SU-DHL-6 (cell line): ENCODE measurements around the gene ZSWIM2.

Experiments
- H2AFZ ChIP-seq: fragments of 200-600 bp; sonication (generic); 2 replicates; pipeline ENCODE4 v1.6.1; 2014; ENCODE audit warnings: low read depth, mild to moderate bottlenecking, moderate library complexity, mixed read lengths, antibody characterized with exemption, low read length; ENCODE audit not compliant: severe bottlenecking
- H3F3A ChIP-seq: fragments of 200-600 bp; shearing (Covaris generic); 2 replicates; pipeline ENCODE4 v1.6.0; 2016; ENCODE audit warnings: antibody characterized with exemption, mild to moderate bottlenecking; ENCODE audit not compliant: insufficient read depth
- H3K27ac ChIP-seq: fragments of 200-600 bp; sonication (generic); 2 replicates; pipeline ENCODE4 v1.5.1; 2016; ENCODE audit warnings: low read depth, mild to moderate bottlenecking, low read length, moderate library complexity, mixed read lengths
- H3K27me3 ChIP-seq: fragments of 200-600 bp; sonication (generic), shearing (Covaris generic); 2 replicates; pipeline ENCODE4 v1.6.0; 2014; ENCODE audit warnings: mild to moderate bottlenecking, low read length
- H3K36me3 ChIP-seq: fragments of 200-600 bp; sonication (generic); 2 replicates; pipeline ENCODE4 v1.6.1; 2014; ENCODE audit warnings: mild to moderate bottlenecking, low read length, mixed read lengths
- H3K4me2 ChIP-seq: fragments of 300-600, 200-600 bp; shearing (Covaris generic), sonication (generic); 2 replicates; pipeline ENCODE4 v1.6.0; 2014; ENCODE audit warnings: low read length, low read depth, mild to moderate bottlenecking; ENCODE audit not compliant: poor library complexity, severe bottlenecking
- H3K4me3 ChIP-seq: fragments of 200-600 bp; sonication (generic); 2 replicates; pipeline ENCODE4 v1.5.1; 2014; ENCODE audit warnings: antibody characterized with exemption, low read length, mild to moderate bottlenecking, mixed read lengths; ENCODE audit not compliant: insufficient read depth, poor library complexity, severe bottlenecking
- H3K79me2 ChIP-seq: fragments of 200-600 bp; sonication (generic); 2 replicates; pipeline ENCODE4 v1.6.1; 2014; ENCODE audit warnings: mild to moderate bottlenecking, low read length, moderate library complexity; ENCODE audit not compliant: insufficient read depth
- H3K9ac ChIP-seq: fragments of 200-600 bp; sonication (generic); 2 replicates; pipeline ENCODE4 v1.7.0; 2014; ENCODE audit warnings: mild to moderate bottlenecking, low read length
- H3K9me2 ChIP-seq: fragments of 200-600 bp; sonication (generic); replicated peaks from 2 replicates; pipeline ENCODE4 v1.6.1; 2014; ENCODE audit warnings: low read length; ENCODE audit not compliant: insufficient read depth
- H3K9me3 ChIP-seq: fragments of 200-600 bp; sonication (generic); 2 replicates; pipeline ENCODE4 v1.6.1; 2014; ENCODE audit warnings: low read length, mixed read lengths; ENCODE audit not compliant: insufficient read depth
- H4K20me1 ChIP-seq: fragments of 200-600 bp; sonication (generic); 2 replicates; pipeline ENCODE4 v1.6.1; 2014; ENCODE audit warnings: low read depth, mild to moderate bottlenecking, antibody characterized with exemption, low read length, moderate library complexity, mixed read lengths
- CTCF ChIP-seq: fragments of 200-600 bp; sonication (generic); IDR thresholded peaks from one replicate; pipeline ENCODE4 v1.5.1; 2017; ENCODE audit warnings: antibody characterized with exemption, mild to moderate bottlenecking, low read length, moderate library complexity; ENCODE audit not compliant: insufficient read depth, poor library complexity, severe bottlenecking
- EZH2phosphoT487 ChIP-seq: fragments of 200-600 bp; sonication (generic), shearing (Covaris generic); conservative IDR thresholded peaks from 2 replicates; pipeline ENCODE4 v1.6.1; 2018; ENCODE audit warnings: mild to moderate bottlenecking, antibody characterized with exemption, low read length, moderate library complexity, mixed read lengths

The ZSWIM2 gene

GRCh38 chr2:186883666-186884065 lies 34.7 kb upstream of the ZSWIM2 start:
- Histone ChIP-seq H3K36me3 (no peaks in the 10 kb centered on the region), H3K79me2 (no peaks in the 10 kb centered on the region), H3K4me3 (no peak overlapping the region), H3F3A (no peaks in the 10 kb centered on the region), H2AFZ (no peak overlapping the region), H3K27ac (no peak overlapping the region), H3K27me3 (no peaks in the 10 kb centered on the region), H4K20me1 (no peaks in the 10 kb centered on the region), H3K9me2 (no peaks in the 10 kb centered on the region), H3K9ac (no peak overlapping the region), H3K4me2 (no peak overlapping the region), H3K9me3 (no peaks in the 10 kb centered on the region)
- TF ChIP-seq CTCF (no peak), EZH2phosphoT487 (no peak)

GRCh38 chr2:186882511-186883071 lies 33.6 kb upstream of the ZSWIM2 start:
- Histone ChIP-seq H3K4me2 (no peak overlapping the region), H3K79me2 (no peaks in the 10 kb centered on the region), H2AFZ (no peak overlapping the region), H3K9me3 (no peaks in the 10 kb centered on the region), H3K27ac (no peak overlapping the region), H3K27me3 (no peaks in the 10 kb centered on the region), H4K20me1 (no peaks in the 10 kb centered on the region), H3K36me3 (no peaks in the 10 kb centered on the region), H3F3A (no peaks in the 10 kb centered on the region), H3K9ac (no peak overlapping the region), H3K4me3 (no peak overlapping the region), H3K9me2 (no peaks in the 10 kb centered on the region)
- TF ChIP-seq CTCF (no peak), EZH2phosphoT487 (no peak)

GRCh38 chr2:186881660-186882059 lies 32.7 kb upstream of the ZSWIM2 start:
- no peaks in the 10 kb centered on the region for H3K9me3 ChIP-seq
- H3K9ac ChIP-seq: no peak overlapping the region
- H3K27ac ChIP-seq: no peak overlapping the region
- no peaks in the 10 kb centered on the region for H3K9me2 ChIP-seq
- H4K20me1 ChIP-seq: no peaks in the 10 kb centered on the region
- H3K79me2 ChIP-seq: no peaks in the 10 kb centered on the region
- TF ChIP-seq EZH2phosphoT487: no peak
- no peak for TF ChIP-seq CTCF
- H2AFZ ChIP-seq: no peak overlapping the region
- no peaks in the 10 kb centered on the region for H3K27me3 ChIP-seq
- no peak overlapping the region for H3K4me3 ChIP-seq
- no peaks in the 10 kb centered on the region for H3K36me3 ChIP-seq
- H3F3A ChIP-seq: no peaks in the 10 kb centered on the region
- no peak overlapping the region for H3K4me2 ChIP-seq
